AG04449 (cell line): Measurements from ENCODE around the gene NDST1.
A peak's percentile ranks its signal among the peaks of the same experiment; 100 is the strongest.

Source experiments
- CTCF ChIA-PET: fragments of 350-600 bp; formaldehyde crosslinking; extraction: SDS; loops from one replicate; lab custom pipeline; 2021; ENCODE audit warnings: antibody characterized with exemption; lab: Yijun Ruan, JAX
- POLR2A ChIA-PET: fragments of 400-600, 350-600 bp; formaldehyde crosslinking; extraction: SDS; loops from one replicate; lab custom pipeline; 2020; ENCODE audit warnings: antibody characterized with exemption, inconsistent platforms; lab: Yijun Ruan, JAX
- DNase-seq: peaks from one replicate; pipeline ENCODE4 v3.0.0-alpha.2; 2010; ENCODE audit warnings: low read depth, low spot score
- H3K4me3 ChIP-seq: 2 replicates; pipeline ENCODE4 v1.5.1; 2011; ENCODE audit warnings: low read depth, mild to moderate bottlenecking, control low read depth, low read length
- TF ChIP-seq, protein P1 (sequence below): IDR thresholded peaks from one replicate; pipeline ENCODE4 v1.5.1; 2011; ENCODE audit warnings: mild to moderate bottlenecking, moderate library complexity, low read length, control low read depth, inconsistent platforms; ENCODE audit not compliant: insufficient read depth; ENCODE audit errors: missing control alignments

The NDST1 gene

DNA sequence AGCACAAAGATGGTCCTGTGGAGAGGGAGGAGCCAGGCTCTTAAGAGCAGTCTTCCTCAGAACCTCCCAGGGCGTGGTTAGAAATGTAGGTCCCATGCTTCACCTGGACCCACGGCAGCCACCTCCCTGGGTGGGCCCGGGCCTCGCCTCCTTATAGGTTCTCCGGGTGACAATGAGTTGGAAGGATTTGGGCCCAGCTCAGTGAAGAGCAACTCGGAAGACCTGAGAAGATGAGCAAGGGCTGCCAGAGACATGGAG, 26.3 kb upstream of the NDST1 start:
- POLR2A ChIA-PET = no interaction called here
- no peak overlapping the region for H3K4me3 ChIP-seq
- TF ChIP-seq, protein P1, sequence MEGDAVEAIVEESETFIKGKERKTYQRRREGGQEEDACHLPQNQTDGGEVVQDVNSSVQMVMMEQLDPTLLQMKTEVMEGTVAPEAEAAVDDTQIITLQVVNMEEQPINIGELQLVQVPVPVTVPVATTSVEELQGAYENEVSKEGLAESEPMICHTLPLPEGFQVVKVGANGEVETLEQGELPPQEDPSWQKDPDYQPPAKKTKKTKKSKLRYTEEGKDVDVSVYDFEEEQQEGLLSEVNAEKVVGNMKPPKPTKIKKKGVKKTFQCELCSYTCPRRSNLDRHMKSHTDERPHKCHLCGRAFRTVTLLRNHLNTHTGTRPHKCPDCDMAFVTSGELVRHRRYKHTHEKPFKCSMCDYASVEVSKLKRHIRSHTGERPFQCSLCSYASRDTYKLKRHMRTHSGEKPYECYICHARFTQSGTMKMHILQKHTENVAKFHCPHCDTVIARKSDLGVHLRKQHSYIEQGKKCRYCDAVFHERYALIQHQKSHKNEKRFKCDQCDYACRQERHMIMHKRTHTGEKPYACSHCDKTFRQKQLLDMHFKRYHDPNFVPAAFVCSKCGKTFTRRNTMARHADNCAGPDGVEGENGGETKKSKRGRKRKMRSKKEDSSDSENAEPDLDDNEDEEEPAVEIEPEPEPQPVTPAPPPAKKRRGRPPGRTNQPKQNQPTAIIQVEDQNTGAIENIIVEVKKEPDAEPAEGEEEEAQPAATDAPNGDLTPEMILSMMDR = no peak
- no peak for DNase-seq
- CTCF ChIA-PET = interaction anchor here (1.6 to 3.2 kb wide), 2 partner anchors 14 to 43 kb away, joined by 3 to 13 read pairs; no protein-coding TSS in a partner anchor

DNA sequence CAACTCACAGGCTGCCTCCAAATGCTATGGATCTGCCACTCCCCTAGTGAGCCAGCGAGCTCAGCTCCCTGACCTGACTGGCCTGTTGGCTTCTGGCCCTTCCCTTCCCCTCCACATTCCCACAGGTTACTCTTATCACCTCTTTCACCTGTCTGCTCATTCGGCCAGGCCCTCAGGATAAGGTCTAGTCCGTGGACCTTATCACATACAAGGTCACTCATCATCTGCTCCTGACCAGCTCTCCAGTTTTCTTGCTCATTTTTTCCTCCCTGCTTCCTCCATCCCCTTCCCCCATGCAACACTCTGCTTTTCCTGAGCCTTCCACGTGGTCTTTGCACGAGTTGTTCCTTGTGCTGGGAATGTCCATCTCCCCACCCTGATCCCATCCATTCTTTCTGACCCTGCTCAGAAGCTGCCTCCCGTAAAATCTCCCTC, 25.9 kb upstream of the NDST1 start:
- ChIA-PET POLR2A (no interaction called here), CTCF (interaction anchor here (1.6 to 3.2 kb wide), 2 partner anchors 13 to 42 kb away, joined by 3 to 13 read pairs; no protein-coding TSS in a partner anchor)
- TF ChIP-seq, protein P1 = no peak
- no peak for DNase-seq
- H3K4me3 ChIP-seq = no peak overlapping the region

DNA sequence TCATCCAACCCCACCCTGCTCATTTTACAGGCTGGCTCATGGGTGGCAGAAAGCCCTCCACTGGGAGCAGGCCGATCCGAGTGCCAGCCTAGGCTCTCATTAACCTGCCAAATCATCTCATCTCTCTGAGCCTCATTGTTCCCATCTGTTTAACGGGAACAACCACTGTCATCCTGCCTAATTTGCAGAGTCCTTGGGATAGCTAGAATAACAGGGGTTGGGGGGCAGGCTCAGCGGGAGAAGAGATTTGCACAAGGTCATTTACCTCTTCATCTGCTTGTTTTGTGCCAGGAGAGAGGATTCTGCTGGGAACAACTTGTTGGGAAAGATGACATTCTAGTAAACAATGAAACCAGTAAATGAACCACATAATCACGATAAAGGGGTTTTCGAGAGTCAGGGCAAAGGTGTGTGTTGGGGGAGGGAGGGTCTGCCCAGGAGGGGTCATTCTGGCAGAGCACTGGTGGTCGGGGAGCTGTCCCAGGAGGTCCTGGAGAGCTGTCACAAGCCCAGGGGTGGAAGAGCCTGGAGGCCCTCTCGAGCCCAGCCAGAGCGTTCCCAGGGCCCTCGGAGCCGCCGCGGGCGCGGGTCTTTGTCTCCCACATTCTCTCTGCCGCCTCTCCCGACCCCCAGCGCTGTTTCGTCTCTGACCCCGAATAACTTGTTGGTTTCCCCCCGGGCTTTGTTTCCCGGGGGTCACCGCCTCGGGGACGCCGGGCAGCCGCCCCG, 22.8 kb upstream of the NDST1 start:
- TF ChIP-seq, protein P1 = no peak
- ChIA-PET CTCF (interaction anchor here (1.1 to 1.5 kb wide), 5 partner anchors 26 to 75 kb away, joined by 3 to 8 read pairs (median 3); no protein-coding TSS in a partner anchor), POLR2A (interaction anchor here (0.8 to 2.1 kb wide), 4 partner anchors 11 to 35 kb away, joined by 3 to 8 read pairs (median 4); no protein-coding TSS in a partner anchor)
- peak overlapping the region; percentile 87 for H3K4me3 ChIP-seq
- DNase-seq = no peak

DNA sequence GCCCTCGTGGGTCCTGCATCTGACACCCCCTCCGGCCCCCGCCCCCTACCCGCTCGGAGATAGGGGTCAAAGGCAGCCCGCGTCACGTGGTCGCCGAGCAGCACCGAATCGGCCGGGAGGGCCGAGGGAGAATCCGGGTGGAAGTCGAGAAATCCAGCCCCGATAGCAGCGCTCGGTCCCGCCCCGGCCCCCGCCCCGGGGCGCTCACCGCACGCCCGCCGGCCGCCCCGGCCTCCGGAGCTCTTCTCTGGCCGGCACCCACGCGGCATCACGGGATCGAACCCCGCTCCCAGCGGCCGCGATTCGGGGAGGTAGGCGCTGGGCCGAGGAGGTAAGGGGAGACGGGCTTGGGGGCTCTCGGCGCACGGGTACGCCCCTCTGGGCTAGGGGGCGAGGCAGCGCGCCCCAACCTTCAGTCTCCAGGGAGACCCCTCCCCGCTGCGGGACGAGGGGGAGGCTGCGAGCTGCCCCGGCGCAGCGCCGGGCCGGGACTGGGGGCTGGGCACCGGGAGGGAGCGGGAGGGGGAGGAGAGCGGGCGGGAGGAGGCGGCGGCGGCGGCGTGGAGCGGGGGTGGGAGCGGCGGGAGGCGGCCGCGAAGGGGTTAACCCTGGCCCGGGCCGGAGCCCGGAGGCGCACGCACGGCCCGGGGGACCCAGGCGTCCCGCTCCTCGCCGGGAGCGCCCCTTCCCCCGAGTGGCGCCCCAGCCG, 22.1 kb upstream of the NDST1 start:
- peak overlapping the region; percentile 87 for H3K4me3 ChIP-seq
- no peak for DNase-seq
- ChIA-PET CTCF (interaction anchor here (0.6 to 1.5 kb wide), 6 partner anchors 11 to 74 kb away, joined by 3 to 6 read pairs (median 4); no protein-coding TSS in a partner anchor), POLR2A (interaction anchor here (0.8 to 2.1 kb wide), 3 partner anchors 12 kb away, joined by 4 to 8 read pairs (median 5); no protein-coding TSS in a partner anchor)
- TF ChIP-seq, protein P1 = no peak

DNA sequence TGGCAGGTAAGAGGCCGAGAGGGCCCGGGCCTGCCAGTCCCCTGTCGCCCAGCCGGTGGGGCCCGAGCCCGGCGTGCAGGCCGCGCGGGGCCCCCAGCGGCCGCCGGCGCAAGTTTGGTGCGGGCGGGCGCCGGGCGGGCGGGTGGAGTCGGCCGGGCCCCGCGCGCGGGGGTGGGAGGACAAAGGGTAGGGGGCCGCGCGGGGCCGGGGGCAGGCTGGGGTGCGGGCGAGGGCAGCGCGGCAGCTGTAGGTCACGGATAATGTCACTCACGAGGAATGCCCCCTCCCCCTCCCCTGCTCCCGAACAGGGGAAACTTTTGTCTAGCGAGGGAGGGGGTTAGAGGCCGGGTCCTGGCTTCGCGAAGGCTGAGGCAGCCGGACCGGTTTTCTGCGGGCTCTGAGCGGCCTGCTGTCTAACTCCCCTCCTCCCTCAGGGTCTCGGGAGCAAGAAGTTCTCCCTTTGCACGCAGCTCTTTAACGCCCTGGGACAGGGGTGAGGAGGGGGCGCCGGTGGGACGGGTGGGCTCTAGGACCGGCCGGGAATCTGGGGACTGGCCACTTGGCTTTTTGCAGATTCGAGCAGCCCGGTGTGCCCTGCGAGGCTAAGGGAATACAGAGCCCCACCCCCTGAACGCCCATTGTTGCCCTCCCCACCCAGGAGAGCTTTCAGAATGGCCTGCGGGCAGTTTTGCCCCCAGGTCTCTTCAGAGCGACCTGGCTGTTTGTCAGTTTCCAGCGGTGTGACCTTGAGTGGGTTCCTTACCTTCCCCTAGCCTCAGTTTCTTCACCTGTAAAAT, 21.3 kb upstream of the NDST1 start:
- POLR2A ChIA-PET = interaction anchor here (1.5 to 2.1 kb wide), 2 partner anchors 11 to 13 kb away, joined by 4 to 8 read pairs; no protein-coding TSS in a partner anchor
- CTCF ChIA-PET = interaction anchor here (0.6 to 1.2 kb wide), 7 partner anchors 10 to 38 kb away, joined by 3 to 6 read pairs (median 4); no protein-coding TSS in a partner anchor
- TF ChIP-seq, protein P1 = no peak
- peak overlapping the region; percentile 87 for H3K4me3 ChIP-seq
- DNase-seq = no peak
